ENCODE data around the gene CDC42SE1.

- TF ChIP-seq CTCF (IDR thresholded peaks at IDR 0.05 in 2 of 3, conservative IDR thresholded peaks at IDR 0.05 in 1 of 3; ENCODE audit: insufficient read depth in 2 of 3, low read depth in 1 of 3, low read length in 3 of 3) (no peak), SRF (CRISPR knock-in tag; IDR thresholded peaks at IDR 0.05) (no peak)
These were observed 50.2 kb downstream of the CDC42SE1 start for GRCh38 chr1:151009206-151009587.

Data from K562 (cell line).